NCI-H510A treated with DMSO at 0.1 percent for 48 hours (cell line): ENCODE measurements around the gene MZB1.
"Not testable (repeated sequence)": the region's sequence is repeated elsewhere in the genome, so short reads cannot be mapped to it uniquely, and the experiment has no call there.

Experiments
- DNase-seq: peaks from one replicate; lab custom pipeline; 2025; lab: John Stamatoyannopoulos, UW

Gene MZB1

GRCh38 chr5:139374909-139375308 lies 14.8 kb downstream of the MZB1 start:
- DNase-seq, result no peak

GRCh38 chr5:139371482-139372435 lies 18.0 kb downstream of the MZB1 start:
- DNase-seq, result no peak

GRCh38 chr5:139369181-139369580 lies 20.5 kb downstream of the MZB1 start:
- DNase-seq, result no peak

- DNase-seq, result no peak
Observed at GRCh38 chr5:139368613-139369012, 21.1 kb downstream of the MZB1 start.

GRCh38 chr5:139364466-139364865 lies 25.2 kb downstream of the MZB1 start:
- no peak for DNase-seq

GRCh38 chr5:139363937-139364336 lies 25.8 kb downstream of the MZB1 start:
- DNase-seq, result no peak

GRCh38 chr5:139361835-139362429 lies 27.8 kb downstream of the MZB1 start:
- no peak for DNase-seq

- DNase-seq, result no peak
Observed at GRCh38 chr5:139360384-139360783, 29.3 kb downstream of the MZB1 start.

- DNase-seq, result no peak
Observed at GRCh38 chr5:139358064-139358463, 31.6 kb downstream of the MZB1 start.

GRCh38 chr5:139355900-139356299 lies 33.8 kb downstream of the MZB1 start:
- DNase-seq, result not testable (repeated sequence)

- no peak for DNase-seq
Observed at GRCh38 chr5:139354186-139354585, 35.5 kb downstream of the MZB1 start.

GRCh38 chr5:139347863-139348262 lies 41.9 kb downstream of the MZB1 start:
- not testable (repeated sequence) for DNase-seq

GRCh38 chr5:139345442-139345841 lies 44.3 kb downstream of the MZB1 start:
- not testable (repeated sequence) for DNase-seq

GRCh38 chr5:139344177-139344576 lies 45.5 kb downstream of the MZB1 start:
- DNase-seq, result no peak

GRCh38 chr5:139343476-139343875 lies 46.2 kb downstream of the MZB1 start:
- DNase-seq, result no peak

GRCh38 chr5:139342423-139342723 lies 47.3 kb downstream of the MZB1 start:
- DNase-seq, result no peak

- DNase-seq, result peak; percentile 90
Observed at GRCh38 chr5:139341689-139342422, 47.9 kb downstream of the MZB1 start, which contains the start of gene PAIP2. TSS of gene PAIP2 (plus strand) at chr5:139341854. CDS start at chr5:139363785, 21,931 bp downstream.

GRCh38 chr5:139341187-139341688 lies 48.5 kb downstream of the MZB1 start:
- no peak for DNase-seq

GRCh38 chr5:139340051-139340450 lies 49.7 kb downstream of the MZB1 start:
- no peak for DNase-seq
